NOMO-1 (cell line): ENCODE results near the gene FRAS1.
"Not testable (repeated sequence)": the region's sequence is repeated elsewhere in the genome, so short reads cannot be mapped to it uniquely, and the experiment has no call there.

Source experiments
- DNase-seq, 2 experiments: peaks; one replicate each; lab custom pipeline; 2025; ENCODE audit not compliant: unreplicated experiment in 2 of 2; lab: John Stamatoyannopoulos, UW

Gene FRAS1

DNA sequence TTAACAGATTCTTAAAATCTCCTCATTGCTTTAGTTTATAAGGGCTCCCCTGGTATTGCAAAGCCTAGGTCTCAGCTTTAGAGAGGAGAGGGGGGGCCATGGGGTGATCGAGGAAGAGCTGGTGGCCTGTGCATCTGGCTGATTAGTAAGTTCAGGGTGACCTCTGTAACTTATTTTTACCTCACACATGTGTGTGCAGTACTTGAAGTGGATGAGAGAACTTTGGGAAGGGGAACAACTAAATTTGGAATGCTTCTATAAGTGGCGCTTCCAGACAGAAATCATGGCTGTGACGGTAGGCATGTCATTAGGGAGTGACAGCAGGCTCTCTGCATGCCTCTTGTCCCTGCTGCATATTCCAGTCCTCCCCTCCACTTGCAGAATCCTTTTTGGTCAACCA is 41.9 kb downstream of the FRAS1 start:
- DNase-seq, result no peak

DNA sequence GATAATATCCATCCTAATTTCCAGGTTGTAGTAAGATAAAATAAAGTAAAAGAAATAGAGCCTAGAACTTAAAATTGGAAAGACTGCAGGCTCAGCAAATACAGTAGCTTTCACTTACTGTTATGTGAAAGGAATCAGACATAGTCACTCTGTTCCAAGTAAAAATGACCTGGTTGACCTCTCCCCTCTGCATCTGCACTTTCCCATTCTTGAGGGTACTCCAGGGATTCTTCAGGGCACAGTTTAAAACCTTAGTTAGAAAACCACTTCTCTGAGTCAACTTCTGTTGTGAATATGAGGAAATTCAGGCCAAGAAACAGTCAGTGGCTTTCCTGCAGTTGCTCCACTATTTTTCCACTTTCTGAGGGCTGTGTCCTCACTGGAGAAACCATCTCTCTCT is 42.9 kb downstream of the FRAS1 start:
- no peak for DNase-seq

DNA sequence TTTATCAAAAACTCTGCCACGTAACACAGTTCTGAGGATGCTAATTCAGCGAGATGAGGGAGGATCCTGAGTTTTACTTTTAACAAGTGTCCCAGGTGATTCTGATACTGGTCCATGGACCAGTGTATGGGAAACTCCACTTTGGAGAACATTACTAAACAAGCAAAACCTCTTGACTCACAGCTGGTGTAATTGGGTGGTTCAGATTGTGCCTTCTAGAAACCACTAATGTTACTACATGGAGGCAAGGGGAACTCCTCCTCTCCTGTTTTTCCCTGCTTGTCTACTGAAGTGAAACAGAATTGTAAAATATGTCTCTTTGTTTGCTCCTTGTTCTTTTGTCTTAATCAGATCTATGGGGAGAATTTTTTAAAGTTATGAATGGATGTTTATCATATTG is 62.6 kb downstream of the FRAS1 start:
- no peak for DNase-seq

DNA sequence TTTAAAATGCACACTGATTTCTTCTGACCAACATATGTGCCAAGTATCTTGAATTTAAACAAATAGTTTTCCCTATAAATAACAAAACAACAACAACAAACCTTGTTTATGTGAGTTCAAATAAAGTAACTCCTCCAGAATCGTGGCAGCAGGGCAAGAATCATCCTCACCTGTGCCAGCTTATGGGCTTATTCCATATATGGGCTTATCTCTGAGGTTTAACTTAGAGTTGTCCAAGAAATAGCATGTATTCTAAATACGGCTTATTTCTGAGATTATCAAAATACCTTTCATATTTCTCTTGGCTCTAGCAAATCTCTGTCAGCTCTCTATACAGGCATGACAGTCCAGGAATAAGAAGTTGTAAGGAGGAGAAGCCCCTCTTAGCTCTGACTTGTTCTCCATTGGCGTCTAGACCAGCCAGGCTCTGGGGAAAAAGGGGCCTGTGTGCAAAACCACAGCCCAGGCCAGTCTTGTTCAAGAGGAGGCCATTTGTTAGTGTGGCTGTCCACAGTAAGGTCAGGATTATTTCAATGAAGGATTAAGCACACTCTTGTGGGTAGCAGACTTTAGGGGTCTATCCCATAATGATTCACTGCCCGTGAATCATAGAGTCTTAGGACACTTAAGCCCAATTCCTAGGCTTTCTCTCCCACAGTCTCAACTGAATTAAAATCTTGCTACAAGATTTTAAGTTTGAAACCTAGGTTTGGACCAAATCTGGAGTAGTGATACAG is 63.2 kb downstream of the FRAS1 start:
- no peak for DNase-seq

DNA sequence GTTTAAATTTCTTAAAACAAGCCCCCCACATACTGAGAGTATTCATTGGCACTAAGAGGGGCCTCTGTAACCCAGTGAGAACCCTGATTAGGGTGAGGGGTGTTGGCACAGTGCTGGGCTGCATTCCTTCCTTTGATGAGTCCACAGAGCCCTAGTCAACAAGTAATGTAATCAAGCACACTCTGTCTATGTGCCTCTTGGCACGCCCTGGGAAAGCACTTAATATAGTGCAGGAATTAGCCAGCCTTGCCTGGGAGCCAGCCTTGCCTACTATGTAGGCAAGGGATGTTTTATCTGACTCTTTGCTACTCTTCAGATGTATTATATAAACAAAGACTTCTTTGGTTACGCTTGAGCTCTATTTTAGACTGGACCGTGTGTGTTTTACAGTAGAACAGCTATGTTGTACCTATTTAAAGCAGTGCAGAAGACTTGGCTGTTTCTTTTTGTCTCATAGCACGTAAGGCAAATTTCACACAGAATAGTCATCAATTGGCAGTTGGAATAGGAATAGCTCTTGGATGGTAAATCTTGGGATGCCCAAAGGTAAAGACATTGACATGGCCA is 64.3 kb downstream of the FRAS1 start:
- no peak for DNase-seq

DNA sequence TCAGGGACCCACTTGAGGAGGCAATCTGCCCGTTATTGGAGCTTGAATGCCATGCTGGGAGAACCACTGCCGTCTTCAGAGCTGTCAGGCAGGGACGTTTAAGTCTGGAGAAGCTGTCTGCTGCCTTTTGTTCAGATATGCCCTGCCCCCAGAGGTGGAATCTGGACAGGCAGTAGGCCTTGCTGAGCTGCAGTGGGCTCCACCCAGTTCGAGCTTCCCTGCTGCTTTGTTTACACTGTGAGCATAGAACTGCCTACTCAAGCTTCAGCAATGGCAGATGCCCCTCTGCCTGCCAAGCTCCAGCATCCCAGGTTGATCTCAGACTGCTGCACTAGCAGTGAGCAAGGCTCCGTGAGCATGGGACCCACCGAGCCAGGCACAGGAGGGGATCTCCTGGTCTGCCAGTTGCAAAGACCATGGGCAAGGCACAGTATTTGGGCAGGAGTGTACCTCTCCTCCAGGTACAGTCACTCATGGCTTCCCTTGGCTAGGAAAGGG is 68.8 kb downstream of the FRAS1 start:
- not testable (repeated sequence) for DNase-seq

DNA sequence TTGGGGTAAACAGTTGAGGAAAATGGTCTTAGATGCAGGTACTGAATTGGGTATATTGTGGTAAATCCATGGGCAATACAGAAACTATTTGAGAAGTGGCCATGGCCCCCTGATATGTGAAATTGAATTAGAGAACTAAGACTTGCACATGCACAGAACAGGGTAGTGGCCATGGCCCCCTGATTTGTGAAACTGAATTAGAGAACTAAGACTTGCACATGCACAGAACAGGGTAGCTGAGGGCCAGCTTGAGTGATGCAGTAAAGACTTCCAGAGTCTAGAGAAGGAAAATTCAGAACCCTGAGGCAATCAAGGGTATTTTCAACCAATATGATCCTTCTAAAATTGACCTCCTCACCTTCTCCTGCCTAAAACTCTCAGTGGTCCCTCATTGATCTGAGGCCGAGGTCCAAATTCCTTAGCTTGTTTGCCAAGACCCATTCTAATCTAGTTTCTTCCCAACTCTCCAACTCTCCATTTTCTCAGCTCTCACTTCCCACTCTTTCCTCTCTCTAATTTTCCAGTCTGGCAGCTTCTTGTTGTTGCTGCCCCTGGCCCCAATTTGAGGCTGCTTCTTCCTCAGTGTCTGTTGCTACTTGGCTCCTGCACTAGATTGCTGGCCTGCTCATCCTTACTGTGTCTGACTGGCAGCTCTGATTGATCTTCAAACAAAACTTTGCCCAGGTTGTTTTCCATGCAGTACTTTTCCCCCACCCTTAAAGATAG is 72.4 kb downstream of the FRAS1 start:
- DNase-seq, result no peak

DNA sequence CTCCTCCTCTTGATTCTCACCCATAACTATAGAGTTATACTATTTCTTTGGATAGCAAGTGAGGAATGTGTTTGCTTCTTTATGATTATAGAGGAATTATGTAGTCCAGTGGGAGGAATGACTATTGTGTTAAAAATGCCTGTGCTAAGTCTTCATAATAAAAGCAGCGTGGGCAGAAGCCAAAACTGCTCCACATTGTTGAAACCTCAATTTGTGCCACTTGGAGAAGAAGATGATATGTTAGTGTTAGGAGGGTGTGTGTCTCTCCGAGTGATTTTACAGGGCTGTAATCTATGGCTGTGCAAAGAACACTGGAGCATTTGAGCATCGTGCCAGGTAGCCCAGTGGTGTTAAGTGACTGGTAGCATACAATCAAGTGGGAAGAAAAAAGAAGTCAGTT is 74.3 kb downstream of the FRAS1 start:
- no peak for DNase-seq

DNA sequence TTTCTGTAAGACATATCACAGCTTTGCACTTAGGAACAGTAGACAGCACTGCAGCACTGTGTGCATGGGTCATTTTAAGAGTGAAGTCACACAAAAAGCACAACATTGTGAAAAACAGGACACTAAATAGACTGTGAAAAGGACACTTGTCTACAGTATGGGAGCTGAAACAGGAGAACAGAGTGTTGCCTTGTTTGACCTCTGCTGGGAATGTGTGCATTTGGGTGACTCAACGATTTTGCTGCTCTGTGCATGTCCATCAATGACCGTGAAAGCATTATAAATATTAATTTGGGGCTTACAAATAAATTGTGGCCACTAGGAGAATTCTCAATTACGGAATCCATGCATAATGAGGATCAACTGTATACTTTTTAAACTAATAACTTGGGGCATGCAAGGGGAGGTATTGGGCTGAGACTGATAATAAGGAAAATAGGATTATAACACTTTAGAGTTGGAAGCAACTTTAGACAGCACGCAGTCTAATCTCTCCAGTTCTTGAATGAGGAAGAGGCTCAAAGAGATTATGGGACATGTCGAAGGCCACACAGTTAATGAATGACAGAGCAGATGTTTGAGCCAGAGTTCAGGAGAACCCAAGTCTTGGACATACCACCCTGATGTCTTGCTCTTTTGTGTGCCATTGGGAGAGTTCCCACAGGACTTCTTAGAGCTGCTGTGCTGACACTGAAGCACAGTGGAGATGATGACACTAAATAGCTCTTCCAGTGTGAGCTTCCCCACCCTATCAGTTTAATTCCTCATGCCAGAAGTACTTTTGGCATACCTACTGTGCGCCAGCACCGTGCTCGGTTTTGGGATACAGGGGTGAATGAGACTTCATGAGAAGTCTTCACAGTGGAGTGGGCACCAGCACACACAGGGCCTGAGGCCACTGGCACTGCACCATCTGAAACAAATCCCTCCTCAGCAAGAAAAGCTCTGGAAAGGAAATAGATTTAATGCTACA is 79.3 kb downstream of the FRAS1 start:
- DNase-seq, result no peak

DNA sequence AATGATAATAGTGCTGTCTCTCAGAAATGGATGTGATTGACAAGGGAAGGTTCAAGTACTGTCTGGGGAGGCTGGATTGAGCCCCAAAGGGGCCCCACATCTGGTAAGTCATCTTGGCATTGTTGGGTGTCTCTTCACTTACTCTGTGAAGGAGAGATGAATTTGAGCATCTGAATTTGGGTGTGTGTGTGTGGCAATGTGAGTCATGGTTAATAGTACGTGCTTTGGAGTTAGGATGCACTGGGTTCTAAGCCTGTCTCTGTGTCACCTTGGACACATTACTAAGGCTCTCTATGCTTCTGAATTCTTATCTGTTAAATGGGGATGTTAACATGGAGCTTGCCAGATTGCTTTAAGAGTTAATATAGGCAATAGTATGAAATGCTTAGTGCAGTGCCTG is 80.4 kb downstream of the FRAS1 start:
- DNase-seq, result no peak

DNA sequence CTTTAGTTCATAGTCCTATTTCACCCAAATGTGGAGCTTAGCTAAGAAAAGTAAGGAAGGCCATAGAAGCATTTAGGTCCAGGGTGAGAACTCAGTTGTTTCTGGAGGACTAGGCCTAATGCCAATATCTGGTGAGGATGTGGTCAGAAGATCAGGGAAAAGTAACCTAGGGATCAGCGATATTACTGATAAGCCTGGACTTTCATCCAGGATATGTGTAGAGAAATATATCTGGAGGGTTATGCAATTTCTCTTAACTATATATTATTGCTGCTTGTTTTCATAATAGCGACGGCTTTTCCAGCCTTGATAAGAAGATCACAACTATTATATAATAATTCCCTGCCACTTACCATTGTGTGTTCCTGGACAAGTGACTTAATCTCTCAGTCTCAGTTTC is 81.1 kb downstream of the FRAS1 start:
- DNase-seq, result no peak

DNA sequence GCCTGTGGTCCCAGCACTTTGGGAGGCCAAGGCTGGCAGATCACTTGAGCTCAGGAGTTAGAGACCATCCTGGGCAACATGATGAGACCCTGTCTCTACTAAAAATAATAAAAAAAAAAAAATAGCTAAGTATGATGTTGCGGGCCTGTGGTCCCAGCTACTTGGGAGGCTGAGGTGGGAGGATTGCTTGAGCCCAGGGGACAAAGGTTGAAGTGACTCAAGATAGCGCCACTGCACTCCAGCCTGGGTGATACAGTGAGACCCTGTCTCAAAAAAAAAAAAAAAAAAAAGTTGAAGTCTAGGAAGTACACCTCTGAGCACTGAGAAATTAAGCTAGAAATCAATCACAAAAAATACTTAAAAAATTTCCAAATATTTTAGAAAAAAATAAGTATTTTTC is 86.5 kb downstream of the FRAS1 start:
- DNase-seq, result no peak

DNA sequence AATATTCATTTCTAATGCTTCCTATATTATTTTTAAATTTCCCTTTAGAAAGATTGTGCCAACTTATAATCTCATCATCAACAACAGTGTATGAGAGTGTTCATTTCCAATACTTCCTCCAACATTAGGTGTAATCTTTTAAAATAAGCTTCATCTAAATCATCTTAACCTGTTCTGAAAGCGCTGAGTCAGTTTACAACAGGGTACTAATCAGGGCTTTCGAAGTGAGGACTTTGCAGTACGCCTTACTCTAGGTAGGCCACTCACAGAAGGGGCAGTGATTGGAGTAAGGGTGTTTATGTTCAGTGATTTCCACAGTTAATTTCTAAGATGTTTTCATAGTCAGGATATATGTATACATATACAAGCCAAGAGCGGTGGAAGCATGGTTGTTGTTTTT is 87.9 kb downstream of the FRAS1 start:
- no peak for DNase-seq

DNA sequence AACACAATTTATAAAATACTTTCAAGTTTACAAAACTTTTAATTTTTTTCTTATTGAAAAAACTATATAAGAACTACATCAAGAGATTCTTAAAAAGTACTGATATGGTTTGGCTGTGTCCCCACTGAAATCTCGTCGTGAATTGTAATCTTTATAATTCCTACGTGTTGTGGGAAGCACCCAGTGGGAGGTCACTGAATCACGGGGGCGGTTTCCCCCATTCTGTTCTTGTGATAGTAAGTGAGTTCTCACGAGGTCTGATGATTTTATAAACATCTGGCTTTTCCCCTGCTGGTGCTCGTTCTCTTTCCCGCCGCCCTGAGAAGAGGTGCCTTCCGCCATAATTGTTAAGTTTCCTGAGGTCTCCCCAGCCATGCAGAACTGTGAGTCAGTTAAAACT is 88.5 kb downstream of the FRAS1 start:
- DNase-seq, result no peak

DNA sequence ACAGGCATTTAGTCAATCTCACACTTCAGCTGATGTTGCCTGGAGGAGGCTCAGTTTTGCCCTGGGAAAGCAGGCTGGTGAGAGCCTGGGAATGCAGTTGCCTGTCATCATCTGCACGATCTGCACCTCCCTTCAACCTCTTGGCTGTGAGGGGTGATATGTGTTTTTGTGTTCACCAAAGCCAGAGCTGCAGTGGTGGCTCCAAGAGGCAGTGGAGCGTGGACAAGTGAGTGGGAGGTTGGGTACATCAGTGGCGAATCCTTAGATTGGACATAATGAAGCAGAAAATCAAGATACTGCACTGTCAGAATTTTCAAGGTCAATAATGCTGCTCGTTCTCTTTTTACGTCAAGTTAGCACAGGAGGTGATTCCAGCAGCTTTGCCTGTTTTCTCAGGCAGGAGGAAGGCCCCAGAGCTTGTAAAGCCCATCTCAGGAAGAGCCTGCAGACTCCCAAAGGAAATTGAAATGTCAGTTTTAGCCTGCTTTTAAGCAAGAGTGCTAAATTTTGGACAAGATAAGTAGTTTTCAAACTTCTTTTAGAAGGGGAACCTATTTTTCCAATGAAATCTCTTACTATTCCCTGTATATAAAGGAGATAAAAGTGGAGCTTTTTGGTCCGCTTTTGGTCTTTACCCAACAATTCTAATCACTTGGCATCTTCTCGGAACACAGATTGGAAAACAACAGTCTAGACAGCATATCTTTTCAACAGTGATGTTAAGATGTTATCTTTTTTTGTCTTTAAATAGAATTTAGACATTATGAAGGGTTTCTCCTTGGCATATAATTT is 92.8 kb downstream of the FRAS1 start:
- DNase-seq, result no peak

DNA sequence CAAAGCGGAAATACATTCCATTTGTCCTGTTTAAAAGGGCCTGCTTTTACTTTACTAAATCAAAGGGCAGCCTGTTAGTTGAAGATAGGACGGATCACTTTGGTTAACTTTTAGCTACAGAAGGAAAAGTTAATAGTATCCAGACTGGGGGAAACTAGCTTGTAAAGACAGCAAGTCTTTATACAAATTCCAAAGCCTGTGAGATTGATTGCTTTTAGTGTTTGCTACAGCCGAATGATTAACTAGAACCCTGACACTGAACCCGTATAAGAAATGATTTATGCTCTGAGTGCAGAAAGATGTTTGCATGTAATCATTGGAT is 93.4 kb downstream of the FRAS1 start:
- DNase-seq, result no peak

DNA sequence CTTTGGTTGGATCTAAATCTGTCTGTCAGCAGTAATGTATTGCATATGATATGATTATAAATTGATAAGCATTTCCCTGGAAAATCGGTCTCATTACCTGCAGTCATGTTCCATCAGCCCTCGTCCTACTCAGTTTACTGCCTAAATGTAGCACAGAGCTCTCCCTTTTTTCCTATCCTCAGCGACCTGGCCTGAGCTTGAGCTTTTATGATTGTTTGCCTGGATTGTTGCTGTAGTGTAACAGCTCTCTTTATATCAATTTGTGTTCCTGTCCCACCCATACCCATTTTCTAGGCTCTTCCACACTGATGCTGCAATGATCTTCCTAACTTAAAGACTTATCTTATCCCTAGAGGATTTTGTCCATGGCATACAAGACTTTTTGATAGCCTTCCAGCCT is 95.7 kb downstream of the FRAS1 start:
- DNase-seq, result no peak

DNA sequence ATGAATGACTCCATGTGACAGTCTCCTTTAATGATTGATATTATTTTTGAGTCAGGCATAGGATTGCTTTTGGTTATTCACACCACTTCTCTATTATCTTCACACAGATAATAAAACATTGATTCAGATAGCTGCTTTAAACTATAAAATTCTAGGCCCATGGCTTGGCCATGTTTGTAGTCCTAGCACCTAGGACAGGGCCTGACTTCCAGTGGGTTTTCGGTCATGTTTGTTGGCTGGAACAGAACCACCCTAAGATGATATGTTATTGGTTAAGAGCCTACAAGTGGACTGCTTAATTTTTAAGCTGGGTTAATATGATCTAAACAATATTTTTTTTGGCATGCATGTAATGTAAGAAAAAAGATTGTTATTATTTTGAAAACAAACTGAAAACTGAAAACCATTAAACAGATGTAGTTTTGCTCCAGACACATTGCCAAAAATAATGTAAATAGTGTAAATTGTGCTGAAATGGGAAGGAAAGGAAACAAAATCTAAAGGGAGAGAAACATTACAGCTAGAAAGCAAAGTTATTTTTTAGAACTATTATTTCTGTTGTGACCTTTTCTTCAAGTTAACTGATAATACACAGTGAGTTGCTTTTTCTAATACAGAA is 98.0 kb downstream of the FRAS1 start:
- DNase-seq, result no peak

DNA sequence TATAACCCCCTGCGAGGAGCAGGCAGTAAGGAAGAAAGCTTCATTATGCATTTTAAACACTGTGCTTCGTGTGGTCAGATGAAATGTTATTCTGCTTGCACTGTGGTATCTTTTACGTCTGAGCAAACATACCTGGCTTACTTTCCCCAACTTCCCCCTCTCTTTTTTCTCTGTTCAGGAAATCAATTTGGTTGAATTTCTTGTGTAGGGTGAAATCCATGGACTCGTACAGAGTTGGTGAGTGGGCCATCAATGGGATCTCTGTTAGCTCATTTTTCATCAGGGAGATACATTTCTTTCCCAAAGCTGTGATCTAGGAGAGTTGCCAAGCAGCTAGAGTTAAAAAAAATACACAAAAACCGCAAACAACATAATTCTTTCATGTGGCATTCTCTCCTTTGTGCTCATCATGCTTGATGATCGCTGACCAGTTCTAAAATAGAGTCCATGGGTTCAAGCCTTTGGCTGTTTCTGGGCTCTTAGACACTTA is 98.5 kb downstream of the FRAS1 start:
- no peak for DNase-seq

DNA sequence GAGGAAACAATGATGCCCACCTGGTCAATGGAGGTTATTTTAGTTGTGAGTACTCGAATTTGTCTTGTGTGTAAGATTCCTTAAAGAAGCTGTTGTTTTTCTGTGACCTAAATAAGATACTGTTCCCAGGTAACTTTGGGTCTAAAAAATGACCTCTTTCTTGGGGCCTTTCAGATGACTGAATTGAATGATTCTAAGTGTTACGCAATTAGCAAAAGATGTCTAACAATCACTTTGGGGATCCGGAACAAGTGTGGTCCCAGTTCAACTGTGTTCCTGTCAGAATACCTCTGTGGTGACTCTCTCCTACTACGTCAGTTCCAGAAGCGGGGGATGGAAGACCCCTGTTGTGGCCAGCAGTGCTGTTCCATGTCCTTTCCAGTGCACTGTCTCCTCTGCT is 99.4 kb downstream of the FRAS1 start:
- no peak for DNase-seq
